Activated T-cell treated with anti-CD3 and anti-CD28 coated beads for 4 hours (primary cell): ENCODE data around the gene RBM20.
"Not testable (repeated sequence)": the region's sequence is repeated elsewhere in the genome, so short reads cannot be mapped to it uniquely, and the experiment has no call there.

Source experiments
- DNase-seq: peaks from one replicate; pipeline ENCODE4 v3.0.0-alpha.2; 2020

RBM20 gene

GRCh38 chr10:110861476-110861875 is 217.3 kb downstream of the RBM20 start:
- no peak for DNase-seq

- DNase-seq: no peak
Observed at GRCh38 chr10:110861930-110862649, 218.0 kb downstream of the RBM20 start.

GRCh38 chr10:110862961-110863360 is 218.8 kb downstream of the RBM20 start:
- no peak for DNase-seq

- no peak for DNase-seq
Observed at GRCh38 chr10:110863361-110863760, 219.2 kb downstream of the RBM20 start.

- no peak for DNase-seq
Observed at GRCh38 chr10:110863956-110864355, 219.8 kb downstream of the RBM20 start.

GRCh38 chr10:110864662-110865140 is 220.6 kb downstream of the RBM20 start:
- DNase-seq: no peak

- no peak for DNase-seq
Observed at GRCh38 chr10:110865186-110865808, 221.2 kb downstream of the RBM20 start.

- no peak for DNase-seq
Observed at GRCh38 chr10:110865809-110866482, 221.8 kb downstream of the RBM20 start.

- not testable (repeated sequence) for DNase-seq
Observed at GRCh38 chr10:110867011-110867806, 223.1 kb downstream of the RBM20 start.

- DNase-seq: no peak
Observed at GRCh38 chr10:110867807-110868465, 223.8 kb downstream of the RBM20 start.

- no peak for DNase-seq
Observed at GRCh38 chr10:110868981-110869380, 224.8 kb downstream of the RBM20 start.

- DNase-seq: no peak
Observed at GRCh38 chr10:110870823-110871297, 226.7 kb downstream of the RBM20 start.

GRCh38 chr10:110871298-110872084 is 227.4 kb downstream of the RBM20 start, which contains the start of gene PDCD4:
PDCD4 (plus strand) TSS chr10:110871928; CDS start chr10:110876028, 4,100 bp downstream.
- peak; percentile 91 for DNase-seq

- peak; percentile 65 for DNase-seq
Observed at GRCh38 chr10:110872145-110872983, 228.2 kb downstream of the RBM20 start.

- DNase-seq: no peak
Observed at GRCh38 chr10:110872984-110873923, 229.1 kb downstream of the RBM20 start.

- no peak for DNase-seq
Observed at GRCh38 chr10:110873951-110874350, 229.8 kb downstream of the RBM20 start.

GRCh38 chr10:110876000-110876399 is 231.9 kb downstream of the RBM20 start:
- DNase-seq: no peak

GRCh38 chr10:110876788-110877187 is 232.7 kb downstream of the RBM20 start:
- no peak for DNase-seq

- DNase-seq: no peak
Observed at GRCh38 chr10:110880012-110880411, 235.9 kb downstream of the RBM20 start.
